ENCODE measurements around the gene GLRA1.
A peak's percentile ranks its signal among the peaks of the same experiment; 100 is the strongest.

The GLRA1 gene

GRCh38 chr5:151924564-151925301, at the start of gene GLRA1:
Gene GLRA1 (minus strand): TSS chr5:151924851. CDS start chr5:151924549, 302 bp downstream.
- DNase-seq: peak in 3 of 4 experiments; percentile 4 to 15 (median 6)

- DNase-seq: no peak
Observed at GRCh38 chr5:151970885-151971284, 46.2 kb upstream of the GLRA1 start.

GRCh38 chr5:151967865-151968264, 43.2 kb upstream of the GLRA1 start:
- DNase-seq: no peak

- DNase-seq: no peak
Observed at GRCh38 chr5:151966046-151966445, 41.4 kb upstream of the GLRA1 start.

- DNase-seq: no peak
Observed at GRCh38 chr5:151964471-151964870, 39.8 kb upstream of the GLRA1 start.

GRCh38 chr5:151961557-151961956, 36.9 kb upstream of the GLRA1 start:
- no peak for DNase-seq

GRCh38 chr5:151958111-151958510, 33.5 kb upstream of the GLRA1 start:
- DNase-seq: no peak

- DNase-seq: no peak
Observed at GRCh38 chr5:151956725-151957124, 32.1 kb upstream of the GLRA1 start.

GRCh38 chr5:151954255-151954654, 29.6 kb upstream of the GLRA1 start:
- no peak for DNase-seq

GRCh38 chr5:151953833-151954232, 29.2 kb upstream of the GLRA1 start:
- no peak for DNase-seq

- no peak for DNase-seq
Observed at GRCh38 chr5:151952238-151952637, 27.6 kb upstream of the GLRA1 start.

- DNase-seq: no peak
Observed at GRCh38 chr5:151950706-151951105, 26.1 kb upstream of the GLRA1 start.

- no peak for DNase-seq
Observed at GRCh38 chr5:151949701-151950308, 25.2 kb upstream of the GLRA1 start.

GRCh38 chr5:151949113-151949512, 24.5 kb upstream of the GLRA1 start:
- DNase-seq: no peak

- DNase-seq: no peak
Observed at GRCh38 chr5:151947931-151948608, 23.4 kb upstream of the GLRA1 start.

- no peak for DNase-seq
Observed at GRCh38 chr5:151937851-151938250, 13.2 kb upstream of the GLRA1 start.

GRCh38 chr5:151935135-151935695, 10.6 kb upstream of the GLRA1 start:
- no peak for DNase-seq

GRCh38 chr5:151931260-151931659, 6.6 kb upstream of the GLRA1 start:
- no peak for DNase-seq

GRCh38 chr5:151926188-151926587, 1.5 kb upstream of the GLRA1 start:
- no peak for DNase-seq

GRCh38 chr5:151925340-151925739, 689 bp upstream of the GLRA1 start:
- no peak for DNase-seq

- no peak for DNase-seq
Observed at GRCh38 chr5:151923866-151924476, 680 bp downstream of the GLRA1 start.

- DNase-seq: no peak
Observed at GRCh38 chr5:151921916-151922315, 2.7 kb downstream of the GLRA1 start.

- DNase-seq: no peak
Observed at GRCh38 chr5:151917904-151918303, 6.7 kb downstream of the GLRA1 start.

Data from activated CD4-positive, CD25-positive, alpha-beta regulatory T cell (primary cell).